Ovary (tissue), 9 donors: ENCODE measurements around the gene RETN. TPM values are rescaled to one million over a fixed set of nuclear protein-coding genes. Genes with fewer than 3 reads are reported as not detected.

Experiments
- DNase-seq, 5 donors: peaks; one replicate each; pipeline ENCODE4 v3.0.0-alpha.2; 2019 to 2020
- H3K27ac ChIP-seq, 2 donors: fragments of 200-600 bp; one replicate each; pipeline versions ENCODE4 v1.5.1 to v1.8.0; 2019 to 2022
- H3K27me3 ChIP-seq: fragments of 200-600 bp; one replicate; pipeline ENCODE4 v1.8.0; 2022
- H3K36me3 ChIP-seq: fragments of 200-600 bp; sonication (generic); one replicate; pipeline ENCODE4 v1.5.1; 2019
- H3K4me1 ChIP-seq: one replicate; pipeline ENCODE4 v1.8.1; 2013; ENCODE audit warnings: mild to moderate bottlenecking, moderate library complexity; ENCODE audit not compliant: insufficient read depth
- H3K4me3 ChIP-seq: fragments of 200-600 bp; sonication (generic); one replicate; pipeline ENCODE4 v1.5.1; 2017
- H3K9me3 ChIP-seq, 2 donors: fragments of 200-600 bp in 1 of 2; sonication (generic) in 1 of 2; one replicate each; pipeline versions ENCODE4 v1.5.1 to v1.8.1; 2013 to 2019; ENCODE audit warnings: mild to moderate bottlenecking in 1 of 2, moderate library complexity in 1 of 2
- EP300 ChIP-seq: sonication (generic); formaldehyde crosslinking; IDR thresholded peaks from one replicate; pipeline ENCODE4 v1.6.1; 2017; ENCODE audit warnings: antibody characterized with exemption
- POLR2A ChIP-seq: fragments of 450-650 bp; IDR thresholded peaks from one replicate; pipeline ENCODE4 v1.6.1; 2017; ENCODE audit warnings: antibody characterized with exemption, mild to moderate bottlenecking, moderate library complexity
- WGBS, 3 donors: extraction: QIAGEN DNeasy Blood & Tissue Kit in 1 of 3; methylation state at CpG; one replicate each; pipeline versions ENCODE4 v1.1.5 to v1.1.7; 2013 to 2017; 5-methylcytosine and 5-hydroxymethylcytosine counted together
- intact Hi-C, 4 donors: fragments of 100-400 bp; cut with DNase I; formaldehyde crosslinking; loops; one replicate each; pipeline versions ENCODE4 v1.11.0 to v1.15.1; 2022 to 2023
- polyA plus RNA-seq, 2 donors: library from polyadenylated mRNA; stranded (reverse); fragments of 200-250 nt in 1 of 2; fragments of 350-450 nt in 1 of 2; fragmentation: Illumina TruSeq in 1 of 2; extraction: RNeasy Lipid Tissue Mini Kit (QIAGEN cat#74804) in 1 of 2; gene quantifications; one replicate each; pipeline ENCODE4 v1.2.3, GENCODE V29; 2013 to 2014
- total RNA-seq, 7 donors: library from RNA; depleted of rRNA in 2 of 7; stranded (reverse); fragments of >200 nt in 2 of 7; fragmentation: NEBNext Ultra II Directional in 3 of 7; extraction: Animal tissue kit (Norgen Biotek cat#: 25700) in 3 of 7; gene quantifications; one replicate each; pipeline versions ENCODE4 v1.1.0 to v1.2.4, GENCODE V29; 2016 to 2023
- TF ChIP-seq, protein P1 (sequence below), 3 donors: fragments of 450-650 bp in 2 of 3; fragments of 200-600 bp in 1 of 3; IDR thresholded peaks; one replicate each; pipeline versions ENCODE4 v1.5.1 to v1.8.0; 2016 to 2022; ENCODE audit warnings: antibody characterized with exemption in 3 of 3, mild to moderate bottlenecking in 1 of 3
- donor health status: DM: no; HTN: no; CAD: no; lungs with moderate emphysema.
- donor health status: DM: no; HTN: no; CAD: no.
- donor health status: Bipolar disorder and iron deficiency.
- donor health status: DM: yes; HTN: yes; CAD: no.
- donor health status: DM: no; HTN: no; CAD: no.
- donor health status: DM: yes; HTN: yes; CAD: no.

Gene RETN
- total and polyA plus RNA-seq, 9 donors, result 0.46 to 0.52 (median 0.48) TPM; not detected in 6

DNA sequence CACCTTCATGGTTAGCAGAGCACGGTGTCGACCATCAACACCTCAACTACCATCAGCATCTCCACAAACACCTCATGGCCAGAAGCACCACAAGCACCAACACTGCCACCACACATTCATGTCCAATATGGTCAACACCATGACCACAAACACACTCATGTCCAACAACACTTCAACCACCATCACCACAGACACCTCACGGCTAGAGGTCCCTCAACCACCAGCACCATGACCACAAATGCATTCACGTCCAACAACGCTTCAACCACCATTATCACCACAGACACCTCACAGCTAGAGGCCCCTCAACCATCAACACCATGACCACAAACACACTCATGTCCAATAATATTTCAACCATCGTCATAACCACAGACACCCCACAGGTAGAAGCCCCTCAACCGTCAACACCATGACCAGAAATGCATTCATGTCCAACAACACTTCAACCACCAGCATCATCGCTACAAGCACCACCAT lies 22.0 kb downstream of the RETN start:
- no peaks in the 10 kb centered on the region for H3K27me3 ChIP-seq
- 80 to 89% (median 83%) methylated on average over 8 of the region's 8 CpGs for WGBS, 3 donors
- intact Hi-C loops, result no loop called here

DNA sequence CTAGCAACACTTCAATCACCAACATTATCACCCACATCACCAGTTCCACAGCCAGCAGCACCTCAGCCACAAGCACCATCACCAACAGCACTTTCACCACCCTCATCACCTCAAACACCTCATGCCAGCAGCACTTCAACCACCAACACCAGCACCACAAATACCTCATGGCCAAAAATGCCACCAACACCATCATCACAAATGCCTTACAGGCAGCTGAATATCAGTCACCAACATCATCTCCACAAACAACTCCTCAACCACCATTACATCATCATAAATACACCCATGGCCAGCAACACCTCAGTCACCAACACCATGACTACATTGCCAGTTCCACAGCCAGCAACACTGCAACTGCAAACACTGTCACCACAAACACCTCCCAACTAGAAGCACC lies 22.6 kb downstream of the RETN start:
- no peak overlapping the region for H3K27ac ChIP-seq
- TF ChIP-seq EP300 (no peak), POLR2A (no peak)
- TF ChIP-seq, protein P1, sequence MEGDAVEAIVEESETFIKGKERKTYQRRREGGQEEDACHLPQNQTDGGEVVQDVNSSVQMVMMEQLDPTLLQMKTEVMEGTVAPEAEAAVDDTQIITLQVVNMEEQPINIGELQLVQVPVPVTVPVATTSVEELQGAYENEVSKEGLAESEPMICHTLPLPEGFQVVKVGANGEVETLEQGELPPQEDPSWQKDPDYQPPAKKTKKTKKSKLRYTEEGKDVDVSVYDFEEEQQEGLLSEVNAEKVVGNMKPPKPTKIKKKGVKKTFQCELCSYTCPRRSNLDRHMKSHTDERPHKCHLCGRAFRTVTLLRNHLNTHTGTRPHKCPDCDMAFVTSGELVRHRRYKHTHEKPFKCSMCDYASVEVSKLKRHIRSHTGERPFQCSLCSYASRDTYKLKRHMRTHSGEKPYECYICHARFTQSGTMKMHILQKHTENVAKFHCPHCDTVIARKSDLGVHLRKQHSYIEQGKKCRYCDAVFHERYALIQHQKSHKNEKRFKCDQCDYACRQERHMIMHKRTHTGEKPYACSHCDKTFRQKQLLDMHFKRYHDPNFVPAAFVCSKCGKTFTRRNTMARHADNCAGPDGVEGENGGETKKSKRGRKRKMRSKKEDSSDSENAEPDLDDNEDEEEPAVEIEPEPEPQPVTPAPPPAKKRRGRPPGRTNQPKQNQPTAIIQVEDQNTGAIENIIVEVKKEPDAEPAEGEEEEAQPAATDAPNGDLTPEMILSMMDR (IDR thresholded peaks at IDR 0.05), result no peak
- no peaks in the 10 kb centered on the region for H3K27me3 ChIP-seq
- no peaks in the 10 kb centered on the region for H3K9me3 ChIP-seq
- no peak for DNase-seq
- no peaks in the 10 kb centered on the region for H3K4me1 ChIP-seq
- H3K36me3 ChIP-seq, result no peaks in the 10 kb centered on the region
- intact Hi-C loops, result no loop called here
- no peak overlapping the region for H3K4me3 ChIP-seq

More for the DNA sequence above, 22.0 kb downstream of the RETN start:
- DNase-seq, result no peak
- H3K27ac ChIP-seq, result no peak overlapping the region
- TF ChIP-seq POLR2A (no peak), EP300 (no peak)
- TF ChIP-seq, protein P1 (IDR thresholded peaks at IDR 0.05), result no peak
- no peaks in the 10 kb centered on the region for H3K36me3 ChIP-seq
- no peaks in the 10 kb centered on the region for H3K9me3 ChIP-seq
- H3K4me1 ChIP-seq, result no peaks in the 10 kb centered on the region
- H3K4me3 ChIP-seq, result no peak overlapping the region

DNA sequence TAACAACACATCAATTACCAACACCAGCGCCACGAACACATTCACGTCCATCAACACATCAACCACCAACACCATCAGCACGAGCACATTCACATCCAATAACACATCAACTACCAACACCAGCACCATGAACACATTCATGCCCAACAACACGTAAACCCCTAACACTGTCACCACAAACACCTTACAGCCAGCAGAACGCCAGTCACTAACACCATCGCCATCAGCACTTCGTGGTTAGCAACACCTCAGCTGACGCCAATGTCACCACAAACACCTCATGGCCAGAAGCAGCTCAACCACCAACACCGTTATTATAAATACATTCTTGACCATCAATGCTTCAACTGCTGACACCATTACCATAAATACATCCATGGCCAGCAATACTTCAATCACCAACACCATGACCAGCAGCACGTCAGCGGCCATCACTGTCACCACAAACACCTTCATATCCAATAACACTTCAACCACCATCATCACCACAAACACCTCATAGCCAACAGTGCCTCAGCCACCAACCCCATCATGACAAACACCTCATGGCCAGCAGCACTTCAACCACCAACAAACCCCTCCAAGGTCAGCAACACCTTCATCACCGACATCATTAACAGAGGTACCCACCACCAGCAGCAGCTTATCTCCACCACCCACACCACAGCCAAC lies 23.7 kb downstream of the RETN start:
- intact Hi-C loops, result no loop called here
- Histone ChIP-seq H3K9me3 (no peaks in the 10 kb centered on the region), H3K27me3 (no peaks in the 10 kb centered on the region), H3K4me1 (no peaks in the 10 kb centered on the region), H3K4me3 (no peak overlapping the region), H3K36me3 (no peaks in the 10 kb centered on the region), H3K27ac (no peak overlapping the region)
- WGBS, 3 donors, result 72 to 87% (median 73%) methylated on average over 13 of the region's 13 CpGs
- DNase-seq, result no peak
- TF ChIP-seq, protein P1 (IDR thresholded peaks at IDR 0.05), result no peak
- TF ChIP-seq EP300 (no peak), POLR2A (no peak)

DNA sequence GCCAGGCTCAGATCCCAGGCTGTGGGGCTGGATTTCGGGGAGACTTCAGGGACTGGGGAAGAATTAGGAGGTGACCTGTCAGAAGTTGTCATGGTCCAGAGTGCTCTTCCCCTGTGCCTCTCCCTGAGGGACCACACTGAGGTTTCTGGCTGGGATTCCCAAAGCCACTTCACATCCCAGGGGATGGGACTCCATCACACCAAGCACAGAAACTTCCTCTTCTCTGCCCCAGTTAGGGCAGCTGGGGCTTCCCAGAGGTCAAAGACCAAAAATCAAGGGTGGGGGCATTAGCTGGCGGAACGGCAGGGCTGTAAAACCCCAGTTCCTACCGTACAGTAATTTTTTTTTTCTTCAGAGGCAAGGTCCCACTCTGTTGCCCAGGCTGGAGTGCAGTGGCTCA lies 25.6 kb downstream of the RETN start:
- no peak for DNase-seq
- Histone ChIP-seq H3K36me3 (no peaks in the 10 kb centered on the region), H3K4me3 (no peak overlapping the region), H3K27ac (no peak overlapping the region), H3K27me3 (no peaks in the 10 kb centered on the region), H3K4me1 (no peaks in the 10 kb centered on the region), H3K9me3 (no peaks in the 10 kb centered on the region)
- intact Hi-C loops, result no loop called here
- 59 to 63% (median 63%) methylated on average over 4 of the region's 4 CpGs for WGBS, 3 donors
- TF ChIP-seq EP300, result no peak
- TF ChIP-seq POLR2A, result no peak
- TF ChIP-seq, protein P1 (IDR thresholded peaks at IDR 0.05), result no peak
